ENCODE measurements around the gene AMOTL2.
A peak's percentile ranks its signal among the peaks of the same experiment; 100 is the strongest.

The AMOTL2 gene

DNA sequence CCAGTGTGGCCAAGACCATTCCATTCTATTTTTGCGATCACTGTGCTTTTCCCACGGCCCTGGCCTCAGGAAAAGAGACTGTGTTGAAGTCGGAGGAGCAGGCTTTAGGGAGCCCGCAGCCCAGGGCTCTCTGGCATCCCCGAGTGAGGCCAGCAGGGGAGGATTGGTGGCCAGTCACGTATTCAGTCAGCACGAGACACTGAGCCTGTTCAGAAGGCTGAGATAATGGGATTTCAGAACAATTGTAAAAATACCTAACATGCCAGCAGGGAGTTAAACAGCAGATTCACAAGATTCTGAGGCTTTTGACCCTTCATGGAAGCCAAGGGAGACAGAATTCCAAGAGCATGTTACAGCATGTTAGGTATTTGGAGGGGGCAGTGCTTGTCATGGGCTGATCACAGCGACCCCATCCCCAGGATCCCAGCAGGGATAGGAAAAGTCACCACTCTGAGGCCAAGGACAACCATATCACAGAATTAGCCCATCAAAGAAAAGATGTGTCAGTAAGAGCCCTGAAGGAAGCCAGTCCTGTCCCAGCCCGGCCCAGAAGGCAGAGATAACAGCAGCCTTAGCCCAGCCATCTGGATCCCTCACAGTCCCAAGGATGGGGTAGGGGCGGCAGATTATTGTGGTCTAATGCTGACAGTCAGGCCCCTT lies 40.6 kb downstream of the AMOTL2 start:
- TF ChIP-seq, protein P1, sequence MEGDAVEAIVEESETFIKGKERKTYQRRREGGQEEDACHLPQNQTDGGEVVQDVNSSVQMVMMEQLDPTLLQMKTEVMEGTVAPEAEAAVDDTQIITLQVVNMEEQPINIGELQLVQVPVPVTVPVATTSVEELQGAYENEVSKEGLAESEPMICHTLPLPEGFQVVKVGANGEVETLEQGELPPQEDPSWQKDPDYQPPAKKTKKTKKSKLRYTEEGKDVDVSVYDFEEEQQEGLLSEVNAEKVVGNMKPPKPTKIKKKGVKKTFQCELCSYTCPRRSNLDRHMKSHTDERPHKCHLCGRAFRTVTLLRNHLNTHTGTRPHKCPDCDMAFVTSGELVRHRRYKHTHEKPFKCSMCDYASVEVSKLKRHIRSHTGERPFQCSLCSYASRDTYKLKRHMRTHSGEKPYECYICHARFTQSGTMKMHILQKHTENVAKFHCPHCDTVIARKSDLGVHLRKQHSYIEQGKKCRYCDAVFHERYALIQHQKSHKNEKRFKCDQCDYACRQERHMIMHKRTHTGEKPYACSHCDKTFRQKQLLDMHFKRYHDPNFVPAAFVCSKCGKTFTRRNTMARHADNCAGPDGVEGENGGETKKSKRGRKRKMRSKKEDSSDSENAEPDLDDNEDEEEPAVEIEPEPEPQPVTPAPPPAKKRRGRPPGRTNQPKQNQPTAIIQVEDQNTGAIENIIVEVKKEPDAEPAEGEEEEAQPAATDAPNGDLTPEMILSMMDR (IDR thresholded peaks at IDR 0.05; ENCODE audit: low read depth, low read length, missing control alignments), result peak; percentile 17
- no peak overlapping the region for H3K4me3 ChIP-seq (replicated peaks; ENCODE audit: low read depth, low read length)
- DNase-seq (ENCODE audit: extremely low read depth, low read depth), result no peak

DNA sequence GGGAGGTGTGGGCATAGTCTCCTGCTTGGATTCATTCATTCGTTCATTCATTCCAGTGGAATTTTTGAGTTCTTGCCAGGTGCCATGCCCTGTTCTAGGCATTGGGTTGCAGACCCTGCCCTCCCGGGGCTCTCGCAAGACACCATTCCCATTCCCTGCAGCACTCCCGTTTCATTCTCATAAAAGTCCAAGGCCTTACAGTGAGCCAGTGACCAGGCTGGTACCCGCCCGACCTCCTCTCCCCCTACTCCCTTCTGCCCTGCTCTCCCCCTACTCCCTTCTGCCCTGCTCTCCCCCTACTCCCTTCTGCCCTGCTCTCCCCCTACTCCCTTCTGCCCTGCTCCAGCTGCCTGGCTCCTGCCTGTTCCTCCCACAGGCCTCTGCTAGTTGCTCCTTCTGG lies 41.9 kb downstream of the AMOTL2 start:
- TF ChIP-seq, protein P1 (IDR thresholded peaks at IDR 0.05; ENCODE audit: low read depth, low read length, missing control alignments), result no peak
- no peak overlapping the region for H3K4me3 ChIP-seq (replicated peaks; ENCODE audit: low read depth, low read length)
- no peak for DNase-seq (ENCODE audit: extremely low read depth, low read depth)

DNA sequence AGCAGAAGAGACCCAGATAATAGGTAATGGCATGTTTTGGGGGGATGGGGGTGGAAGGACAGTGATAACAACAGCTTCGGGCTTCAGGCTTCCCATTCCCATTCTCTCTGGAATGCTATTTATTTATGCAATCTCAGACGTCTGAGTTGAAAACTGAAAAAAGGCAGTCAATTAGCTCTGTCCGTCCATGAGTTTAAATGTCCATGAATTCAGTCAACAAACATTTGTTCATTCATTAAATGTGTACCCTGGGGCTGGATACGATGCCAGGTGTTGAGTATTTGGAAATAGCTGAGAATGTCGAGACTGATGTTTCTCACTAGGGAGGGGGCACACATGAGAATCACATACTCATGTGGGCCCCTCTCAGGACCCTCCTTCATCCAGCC lies 42.4 kb downstream of the AMOTL2 start:
- DNase-seq (ENCODE audit: extremely low read depth, low read depth), result no peak
- no peak overlapping the region for H3K4me3 ChIP-seq (replicated peaks; ENCODE audit: low read depth, low read length)
- TF ChIP-seq, protein P1 (IDR thresholded peaks at IDR 0.05; ENCODE audit: low read depth, low read length, missing control alignments), result no peak

DNA sequence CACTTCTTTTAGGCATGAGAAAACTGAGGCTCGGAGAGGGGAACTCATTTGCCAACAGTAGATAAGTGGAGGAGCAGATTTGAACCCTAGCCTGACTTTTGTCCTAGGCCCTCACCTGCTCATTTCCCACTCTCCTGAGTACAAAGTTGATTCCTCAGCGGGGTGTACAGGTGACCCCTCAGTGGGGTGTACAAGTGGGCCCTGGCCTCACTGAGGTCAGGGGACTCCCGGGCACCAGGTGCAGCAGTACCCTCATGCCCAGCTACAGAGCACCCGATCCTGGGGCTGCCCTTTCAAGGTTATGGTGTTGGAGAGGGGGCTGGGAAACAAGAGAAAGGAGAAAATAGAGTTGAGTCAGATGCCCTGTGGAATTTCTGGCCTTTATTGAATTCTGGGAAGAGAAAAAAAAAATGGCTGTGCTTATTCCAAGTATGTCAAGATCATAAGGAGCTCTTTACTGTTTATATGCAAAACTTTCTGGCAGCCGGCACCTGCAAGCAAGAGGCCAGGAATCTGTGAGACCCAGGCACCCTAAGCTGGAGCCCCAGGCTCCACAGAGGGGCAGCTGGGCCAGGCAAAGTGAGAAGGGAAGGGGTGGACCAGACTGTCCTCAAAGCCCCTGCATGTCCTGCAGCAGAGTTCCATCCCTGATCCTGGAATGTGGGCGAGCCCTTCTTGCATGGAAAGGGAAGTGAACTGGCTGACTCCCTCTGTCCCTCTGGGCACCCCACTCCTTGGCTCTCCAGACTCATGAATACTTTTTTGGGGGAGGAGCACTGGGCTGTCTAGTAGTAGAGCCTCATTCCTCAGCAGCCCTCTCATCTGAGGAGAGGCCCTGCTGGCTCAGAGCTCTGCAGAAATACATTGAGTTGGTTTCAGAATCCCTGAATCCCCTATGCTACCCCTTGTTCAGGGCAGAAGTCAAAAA lies 43.1 kb downstream of the AMOTL2 start:
- no peak for DNase-seq (ENCODE audit: extremely low read depth, low read depth)
- H3K4me3 ChIP-seq (replicated peaks; ENCODE audit: low read depth, low read length), result no peak overlapping the region
- TF ChIP-seq, protein P1 (IDR thresholded peaks at IDR 0.05; ENCODE audit: low read depth, low read length, missing control alignments), result no peak

DNA sequence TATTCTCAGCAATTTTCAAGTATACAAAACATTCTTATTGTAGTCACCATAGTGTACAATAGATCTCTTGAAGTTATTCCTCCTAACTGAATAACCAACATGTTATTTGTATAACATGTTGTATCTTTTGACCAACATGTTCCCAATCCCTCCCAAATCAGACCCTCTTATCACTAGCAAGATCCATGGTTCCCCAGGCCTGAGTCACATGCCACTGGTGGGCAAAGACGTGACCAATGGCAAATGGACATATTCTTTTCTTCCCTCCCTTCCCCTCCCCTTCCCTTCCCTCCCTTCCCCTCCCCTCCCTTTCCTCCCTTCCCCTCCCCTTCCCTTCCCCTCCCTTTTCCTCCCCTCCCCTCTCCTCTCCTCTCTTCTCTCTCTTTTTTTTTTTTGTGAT lies 45.4 kb downstream of the AMOTL2 start:
- DNase-seq (ENCODE audit: extremely low read depth, low read depth), result no peak
- TF ChIP-seq, protein P1 (IDR thresholded peaks at IDR 0.05; ENCODE audit: low read depth, low read length, missing control alignments), result no peak
- no peak overlapping the region for H3K4me3 ChIP-seq (replicated peaks; ENCODE audit: low read depth, low read length)

DNA sequence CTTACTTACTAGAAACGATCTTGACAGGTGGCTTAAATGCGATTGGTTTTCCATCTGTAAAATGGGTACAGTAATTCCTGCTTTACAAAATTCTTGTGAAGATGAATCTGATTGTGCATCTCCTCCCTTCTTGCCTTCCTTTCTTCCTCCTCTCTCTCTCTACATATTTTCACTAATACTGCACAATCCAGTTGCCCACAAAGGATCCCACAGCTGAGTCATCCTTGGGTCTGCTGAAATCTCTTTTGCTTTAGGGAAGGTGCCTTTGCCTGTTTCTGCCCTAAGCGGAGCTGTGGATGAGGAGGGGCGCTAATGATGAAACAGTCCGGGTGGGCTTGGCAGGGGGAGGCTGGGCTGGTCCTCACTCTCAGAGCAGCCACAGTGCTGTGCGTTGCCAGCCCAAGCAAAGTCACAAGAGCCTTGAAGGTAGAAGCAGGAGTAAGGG lies 46.1 kb downstream of the AMOTL2 start:
- TF ChIP-seq, protein P1 (IDR thresholded peaks at IDR 0.05; ENCODE audit: low read depth, low read length, missing control alignments), result no peak
- no peak for DNase-seq (ENCODE audit: extremely low read depth, low read depth)
- no peak overlapping the region for H3K4me3 ChIP-seq (replicated peaks; ENCODE audit: low read depth, low read length)

Measured in HFF-Myc (cell line).